ENCODE results near the gene RAB26. TPM values are rescaled to one million over a fixed set of nuclear protein-coding genes. Genes with fewer than 3 reads are reported as not detected.

The RAB26 gene
- total RNA-seq, 4 donors from 2014 or later, result not detected

GRCh38 chr16:2196981-2197511 lies 48.6 kb downstream of the RAB26 start:
- WGBS, result 31% methylated on average over 5 of the region's 32 CpGs
- peaks cover 9 to 28% (median 21%) of the 10 kb centered on the region in 4 donors for H3K4me1 ChIP-seq
- DNase-seq (ENCODE audit: extremely low spot score), result no peak
- intact Hi-C loops (cut with DNase I), result no loop called here
- peaks cover 8 to 56% (median 22%) of the 10 kb centered on the region in 4 donors for H3K27me3 ChIP-seq
- TF ChIP-seq EP300 (IDR thresholded peaks at IDR 0.05) (no peak), CTCF (IDR thresholded peaks at IDR 0.05) (no peak), POLR2AphosphoS5 (IDR thresholded peaks at IDR 0.05) (no peak), POLR2A (IDR thresholded peaks at IDR 0.05; ENCODE audit: low read depth) (no peak)
- no peak overlapping the region for H3K27ac ChIP-seq (replicated peaks in 1 of 4)
- H3K9me3 ChIP-seq, result no peaks in the 10 kb centered on the region
- H3K36me3 ChIP-seq, result no peaks in the 10 kb centered on the region
- H3K4me3 ChIP-seq, result peak overlapping the region; percentile 37 to 64 (median 40)

GRCh38 chr16:2197765-2198164 lies 49.3 kb downstream of the RAB26 start:
- Histone ChIP-seq H3K27ac (replicated peaks in 1 of 4) (no peak overlapping the region), H3K36me3 (no peaks in the 10 kb centered on the region), H3K27me3 (peaks cover 8 to 56% (median 22%) of the 10 kb centered on the region in 4 donors), H3K9me3 (no peaks in the 10 kb centered on the region), H3K4me1 (peaks cover 9 to 28% (median 21%) of the 10 kb centered on the region in 4 donors), H3K4me3 (no peak overlapping the region)
- intact Hi-C loops (cut with DNase I), result no loop called here
- TF ChIP-seq EP300 (IDR thresholded peaks at IDR 0.05) (no peak), POLR2A (IDR thresholded peaks at IDR 0.05; ENCODE audit: low read depth) (no peak), POLR2AphosphoS5 (IDR thresholded peaks at IDR 0.05) (no peak), CTCF (IDR thresholded peaks at IDR 0.05) (no peak)
- no peak for DNase-seq (ENCODE audit: extremely low spot score)
- WGBS, result 82% methylated on average over 6 of the region's 6 CpGs

- intact Hi-C loops (cut with DNase I), result no loop called here
Observed at GRCh38 chr16:2198283-2198682, 49.9 kb downstream of the RAB26 start.

GRCh38 chr16:2199095-2199494 lies 50.7 kb downstream of the RAB26 start:
- Histone ChIP-seq H3K36me3 (no peaks in the 10 kb centered on the region), H3K9me3 (no peaks in the 10 kb centered on the region), H3K27ac (replicated peaks in 1 of 4) (no peak overlapping the region), H3K27me3 (peaks cover 8 to 46% (median 22%) of the 10 kb centered on the region in 4 donors), H3K4me3 (no peak overlapping the region), H3K4me1 (peaks cover 9 to 28% (median 21%) of the 10 kb centered on the region in 4 donors)
- TF ChIP-seq POLR2AphosphoS5 (IDR thresholded peaks at IDR 0.05) (no peak), CTCF (IDR thresholded peaks at IDR 0.05) (no peak), POLR2A (IDR thresholded peaks at IDR 0.05; ENCODE audit: low read depth) (no peak), EP300 (IDR thresholded peaks at IDR 0.05) (no peak)
- no peak for DNase-seq (ENCODE audit: extremely low spot score)
- intact Hi-C loops (cut with DNase I), result no loop called here
- 68% methylated on average over 5 of the region's 5 CpGs for WGBS

More at GRCh38 chr16:2198283-2198682, 49.9 kb downstream of the RAB26 start:
- DNase-seq (ENCODE audit: extremely low spot score), result no peak
- H3K9me3 ChIP-seq, result no peaks in the 10 kb centered on the region
- peaks cover 9 to 28% (median 21%) of the 10 kb centered on the region in 4 donors for H3K4me1 ChIP-seq
- no peak overlapping the region for H3K4me3 ChIP-seq
- peaks cover 8 to 54% (median 22%) of the 10 kb centered on the region in 4 donors for H3K27me3 ChIP-seq
- H3K27ac ChIP-seq (replicated peaks in 1 of 4), result no peak overlapping the region
- no peak for TF ChIP-seq POLR2AphosphoS5 (IDR thresholded peaks at IDR 0.05)
- no peak for TF ChIP-seq POLR2A (IDR thresholded peaks at IDR 0.05; ENCODE audit: low read depth)
- TF ChIP-seq EP300 (IDR thresholded peaks at IDR 0.05), result no peak
- TF ChIP-seq CTCF (IDR thresholded peaks at IDR 0.05), result no peak
- 71% methylated on average over 4 of the region's 4 CpGs for WGBS
- no peaks in the 10 kb centered on the region for H3K36me3 ChIP-seq
